NCI-H146 (cell line): Measurements from ENCODE around the gene TRPM2.

Experiments
- DNase-seq: peaks from one replicate; lab custom pipeline; 2025; lab: John Stamatoyannopoulos, UW

TRPM2 gene

GRCh38 chr21:44429894-44430293 lies 76.5 kb downstream of the TRPM2 start:
- no peak for DNase-seq

- DNase-seq: no peak
These were observed 77.9 kb downstream of the TRPM2 start for GRCh38 chr21:44431300-44431699.

GRCh38 chr21:44432841-44433790 lies 79.7 kb downstream of the TRPM2 start:
- no peak for DNase-seq

- no peak for DNase-seq
These were observed 80.6 kb downstream of the TRPM2 start for GRCh38 chr21:44433791-44434567.

- DNase-seq: no peak
These were observed 81.1 kb downstream of the TRPM2 start for GRCh38 chr21:44434568-44434925.

GRCh38 chr21:44434936-44435635 lies 81.7 kb downstream of the TRPM2 start:
- no peak for DNase-seq

- no peak for DNase-seq
These were observed 82.7 kb downstream of the TRPM2 start for GRCh38 chr21:44436111-44436611.

GRCh38 chr21:44436958-44437357 lies 83.5 kb downstream of the TRPM2 start:
- no peak for DNase-seq

GRCh38 chr21:44437371-44437695 lies 83.9 kb downstream of the TRPM2 start:
- DNase-seq: no peak

- no peak for DNase-seq
These were observed 84.4 kb downstream of the TRPM2 start for GRCh38 chr21:44437696-44438431.

GRCh38 chr21:44438531-44439210 lies 85.2 kb downstream of the TRPM2 start:
- no peak for DNase-seq

- DNase-seq: no peak
These were observed 85.8 kb downstream of the TRPM2 start for GRCh38 chr21:44439211-44439600.

GRCh38 chr21:44440241-44441040 lies 87.0 kb downstream of the TRPM2 start:
- no peak for DNase-seq

- no peak for DNase-seq
These were observed 87.6 kb downstream of the TRPM2 start for GRCh38 chr21:44441041-44441400.

GRCh38 chr21:44441581-44442265 lies 88.3 kb downstream of the TRPM2 start:
- DNase-seq: no peak

GRCh38 chr21:44442266-44443125 lies 89.1 kb downstream of the TRPM2 start:
- DNase-seq: no peak

GRCh38 chr21:44443291-44443890 lies 90.0 kb downstream of the TRPM2 start:
- DNase-seq: no peak

- no peak for DNase-seq
These were observed 90.5 kb downstream of the TRPM2 start for GRCh38 chr21:44443891-44444285.
